HG02642 (cell line): ENCODE data around the gene HOMER2.

Experiments
- ATAC-seq: cut with Tn5 transposase; IDR thresholded peaks from one replicate; pipeline ENCODE4 v1.9.1; 2021; ENCODE audit warnings: mild to moderate bottlenecking; ENCODE audit not compliant: unreplicated experiment, poor library complexity

Gene HOMER2

GRCh38 chr15:82934100-82934880 is 18.2 kb downstream of the HOMER2 start:
- no peak for ATAC-seq

DNA sequence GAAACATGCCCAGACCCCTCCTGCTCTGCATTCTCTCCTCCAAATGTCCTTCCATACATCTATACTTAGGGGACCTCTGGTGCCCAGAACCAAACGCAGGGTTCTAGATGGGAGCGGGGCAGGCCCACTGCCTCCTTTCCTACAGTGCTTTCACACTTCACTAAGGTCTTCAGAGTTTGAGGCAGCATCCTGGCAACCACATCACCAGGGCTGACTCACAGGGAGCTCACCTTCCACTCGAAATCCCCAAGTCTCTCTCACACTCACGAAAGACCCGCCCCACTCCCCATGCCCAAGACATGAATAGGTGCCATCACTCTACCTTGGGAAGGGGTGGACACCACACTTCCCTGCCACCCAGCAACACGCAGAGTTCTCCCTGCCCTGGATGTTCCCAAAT is 18.9 kb downstream of the HOMER2 start:
- ATAC-seq, result no peak

DNA sequence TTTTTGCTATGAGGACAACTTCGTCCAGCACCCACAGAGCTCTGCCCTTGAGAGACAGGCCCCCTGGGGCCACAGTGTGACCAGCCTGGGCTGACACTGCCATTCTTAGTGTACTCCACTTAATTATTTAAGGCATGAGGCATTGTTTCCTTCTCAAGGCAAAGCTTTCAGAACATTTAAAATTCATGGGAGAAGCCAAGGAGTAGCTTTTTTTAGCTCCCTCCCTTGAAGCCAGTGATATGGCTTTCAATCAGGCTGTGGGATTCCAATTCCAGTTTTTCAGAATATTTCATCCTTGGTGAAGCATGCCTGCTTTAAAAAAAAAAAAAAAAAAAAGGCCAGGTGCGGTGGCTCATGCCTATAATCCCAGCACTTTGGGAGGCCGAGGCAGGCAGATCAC is 21.3 kb downstream of the HOMER2 start:
- ATAC-seq, result no peak

DNA sequence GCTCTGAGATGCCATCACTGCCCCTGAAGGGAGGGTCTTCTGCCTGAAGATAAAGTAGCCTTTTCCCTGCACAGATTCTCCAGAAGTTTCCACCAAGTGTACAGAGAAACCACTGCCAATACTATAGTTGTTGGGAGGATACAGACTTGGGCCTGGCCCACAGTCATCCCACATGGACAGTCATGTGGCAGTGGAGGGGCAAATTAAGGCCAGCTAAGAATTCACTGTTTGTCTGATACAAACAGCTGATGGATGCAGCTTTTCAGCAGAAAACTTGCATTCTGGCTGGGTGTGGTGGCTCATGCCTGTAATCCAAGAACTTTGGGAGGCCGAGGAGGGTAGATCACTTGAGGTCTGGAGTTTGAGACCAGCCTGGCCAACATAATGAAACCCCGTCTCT is 22.1 kb downstream of the HOMER2 start:
- ATAC-seq, result no peak

DNA sequence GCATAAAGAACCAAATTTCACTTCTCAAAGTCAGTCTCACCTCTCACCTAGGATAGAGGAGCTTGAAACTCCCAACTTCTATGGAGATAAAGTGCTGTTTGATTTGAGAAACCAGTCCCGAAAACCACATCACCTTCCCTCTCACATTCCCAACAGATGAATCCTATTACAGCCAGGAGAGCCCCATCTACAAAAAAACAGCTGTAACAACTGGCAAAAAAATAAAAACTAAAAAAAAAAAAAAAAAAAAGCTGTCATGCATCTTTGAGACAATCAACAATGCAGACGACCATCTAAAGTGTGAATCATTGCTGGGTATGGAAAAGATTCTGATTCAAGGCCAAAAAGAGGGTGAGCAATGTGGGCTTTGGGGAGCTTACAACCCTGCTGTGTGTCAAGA is 23.8 kb downstream of the HOMER2 start:
- no peak for ATAC-seq

DNA sequence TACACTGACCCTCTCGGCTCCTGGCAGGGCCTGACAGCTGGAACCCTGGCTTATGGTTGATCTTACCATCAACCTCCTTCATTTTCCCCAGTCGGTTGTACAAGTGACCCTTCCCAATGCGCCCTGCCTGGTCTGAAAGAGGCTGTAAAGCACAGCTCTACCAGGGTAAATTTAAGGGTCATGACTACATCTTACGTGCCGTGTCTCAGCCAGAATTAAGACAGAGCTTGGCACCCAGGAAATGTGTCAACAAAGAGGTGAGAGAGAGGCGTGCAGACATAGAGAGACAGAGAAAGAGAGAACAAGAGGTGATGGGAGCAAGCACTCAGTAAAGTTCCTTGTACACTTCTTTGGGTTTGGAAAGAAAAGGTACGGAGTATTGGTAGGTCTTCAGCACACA is 28.8 kb downstream of the HOMER2 start:
- no peak for ATAC-seq

- no peak for ATAC-seq
These were observed 29.8 kb downstream of the HOMER2 start for GRCh38 chr15:82922737-82923136.

DNA sequence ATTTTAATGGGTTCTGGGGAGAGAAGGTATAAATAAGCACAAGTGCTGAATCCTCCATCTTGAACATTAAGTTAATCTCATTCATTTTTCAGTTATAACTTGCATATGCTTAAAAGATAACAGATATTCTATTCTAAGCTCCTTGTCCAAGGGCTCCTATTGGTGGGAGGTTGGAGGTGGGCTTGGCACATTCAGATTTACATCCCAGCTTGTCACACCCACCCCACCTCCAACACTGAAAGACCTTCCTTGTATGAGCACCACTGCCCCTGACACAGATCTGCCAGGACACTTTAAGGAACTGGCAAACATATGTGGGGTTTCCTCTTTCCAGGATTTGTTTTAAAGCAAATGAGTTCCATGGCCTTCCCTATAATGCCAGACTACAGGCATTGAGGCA is 30.6 kb downstream of the HOMER2 start:
- no peak for ATAC-seq

- no peak for ATAC-seq
These were observed 31.3 kb downstream of the HOMER2 start for GRCh38 chr15:82921242-82921641.

GRCh38 chr15:82919231-82919886 is 33.2 kb downstream of the HOMER2 start:
- ATAC-seq, result no peak

- no peak for ATAC-seq
These were observed 33.8 kb downstream of the HOMER2 start for GRCh38 chr15:82918607-82919230.

DNA sequence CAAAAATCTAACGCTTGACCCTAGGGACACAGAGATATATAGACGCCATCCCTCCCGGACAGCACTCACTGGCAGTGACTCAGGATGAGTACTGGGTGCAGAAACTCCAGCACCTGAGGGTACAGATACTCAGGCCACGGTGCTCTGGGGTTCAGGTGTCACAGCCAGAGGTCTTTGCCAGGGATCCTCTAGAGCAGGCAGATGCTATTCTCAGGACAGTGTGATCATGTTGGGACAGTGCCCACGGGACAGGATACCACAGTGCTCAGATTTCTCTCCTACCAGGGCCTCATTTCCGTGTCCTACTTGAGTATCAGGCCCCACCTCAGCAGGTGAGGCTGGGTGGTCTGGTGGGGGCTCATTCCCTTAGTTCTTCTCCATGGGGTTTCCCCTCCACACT is 34.4 kb downstream of the HOMER2 start:
- no peak for ATAC-seq

GRCh38 chr15:82917249-82917648 is 35.3 kb downstream of the HOMER2 start:
- ATAC-seq, result no peak

DNA sequence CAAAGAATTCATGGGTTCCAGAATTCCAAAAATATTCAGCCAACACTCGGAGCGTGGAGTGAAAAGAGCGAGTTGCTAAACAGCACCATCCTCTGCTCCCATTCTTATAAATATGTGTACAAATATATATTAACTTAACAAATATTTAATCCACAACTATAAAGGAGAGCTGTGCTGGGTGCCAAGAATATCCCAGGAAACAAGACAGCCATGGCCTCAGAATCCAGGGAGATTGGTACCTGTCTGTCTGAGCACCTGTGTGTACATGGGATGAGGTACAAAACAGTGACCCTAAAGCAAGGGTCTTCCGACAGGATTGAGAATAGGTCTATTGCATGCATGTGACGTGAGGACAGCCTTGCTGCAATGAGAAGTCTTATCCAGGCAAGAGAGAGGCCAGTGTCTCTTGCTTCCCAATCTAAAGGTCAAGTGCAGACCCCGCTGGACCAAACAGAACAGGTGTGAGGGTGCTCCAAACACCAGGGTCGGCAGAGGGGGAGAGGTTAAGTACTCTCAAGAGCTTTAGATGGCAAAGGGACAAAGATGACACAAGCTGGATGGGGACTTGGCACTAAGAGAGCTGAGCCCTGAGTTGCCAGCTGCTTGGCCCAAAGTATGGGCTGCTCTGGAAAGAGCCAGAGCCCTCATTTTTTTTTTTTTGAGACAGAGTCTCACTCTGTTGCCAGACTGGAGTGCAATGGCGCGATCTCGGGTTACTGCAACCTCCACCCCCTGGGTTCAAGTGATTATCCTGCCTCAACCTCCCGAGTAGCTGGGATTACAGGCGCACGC is 36.2 kb downstream of the HOMER2 start:
- no peak for ATAC-seq

- ATAC-seq, result no peak
These were observed 38.1 kb downstream of the HOMER2 start for GRCh38 chr15:82914396-82914795.

- no peak for ATAC-seq
These were observed 41.1 kb downstream of the HOMER2 start for GRCh38 chr15:82911458-82911857.

- no peak for ATAC-seq
These were observed 41.8 kb downstream of the HOMER2 start for GRCh38 chr15:82910721-82911120.

DNA sequence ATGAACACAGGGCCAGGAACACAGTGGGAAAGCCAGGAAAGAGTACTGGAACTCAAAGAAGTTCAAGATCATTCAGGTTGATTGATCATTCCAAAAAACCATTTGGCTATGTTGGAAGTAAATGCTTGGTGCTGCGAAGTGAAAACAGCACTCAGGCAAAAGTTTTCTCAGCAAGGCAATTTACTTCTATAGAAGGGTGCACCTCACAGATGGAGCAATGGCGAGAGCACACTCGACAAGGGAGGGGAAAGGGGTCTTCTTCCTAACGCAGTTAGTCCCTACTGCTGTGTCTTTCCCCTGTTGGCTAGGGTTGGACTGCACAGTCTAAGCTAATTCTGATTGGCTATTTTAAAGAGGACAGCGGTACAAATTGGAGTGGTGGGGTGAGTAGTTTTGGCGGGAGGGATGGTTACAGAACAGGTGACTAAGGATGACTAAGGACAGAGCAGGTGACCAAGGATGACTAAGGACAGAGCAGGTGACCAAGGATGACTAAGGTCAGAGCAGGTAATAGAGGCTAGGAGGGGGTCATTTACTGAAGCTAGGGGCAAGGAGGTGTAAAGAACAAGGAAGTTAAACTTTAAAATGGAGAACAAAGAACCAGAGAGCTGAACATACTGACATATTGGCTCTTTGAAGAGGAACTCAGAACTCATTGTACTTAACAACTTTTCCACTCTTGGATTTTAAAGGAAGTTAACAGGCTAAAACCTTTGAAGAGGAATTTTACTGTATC is 43.3 kb downstream of the HOMER2 start:
- no peak for ATAC-seq

GRCh38 chr15:82907350-82907749 is 45.2 kb downstream of the HOMER2 start:
- ATAC-seq, result no peak

DNA sequence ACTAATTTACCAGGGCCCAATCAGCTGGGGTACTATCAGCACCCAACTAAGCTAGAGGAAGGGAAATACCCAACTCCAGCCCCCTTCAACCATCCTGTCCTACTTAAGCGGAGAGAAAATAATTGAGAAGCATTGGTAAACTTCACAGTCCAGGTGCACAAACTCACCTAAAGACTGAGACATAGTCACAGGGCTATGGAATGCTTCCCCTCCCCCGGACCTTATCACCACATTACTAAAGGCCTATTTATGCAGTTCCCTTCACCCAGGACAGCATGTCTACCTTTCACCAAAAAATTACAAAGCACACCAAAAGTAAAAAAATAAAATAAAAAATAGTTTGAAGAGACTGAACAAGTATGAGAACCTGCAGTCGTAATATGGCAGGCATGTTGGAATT is 47.9 kb downstream of the HOMER2 start:
- no peak for ATAC-seq
